Activated CD8-positive, alpha-beta T cell treated with anti-CD3 and anti-CD28 coated beads for 36 hours (primary cell): ENCODE results near the gene SYCN. TPM values are rescaled to one million over a fixed set of nuclear protein-coding genes. Genes with fewer than 3 reads are reported as not detected.

Experiments
- ATAC-seq: fragments of 200-7000 bp; cut with Tn5 transposase; one replicate; pipeline ENCODE4 v1.10.0; 2021; ENCODE audit warnings: mild to moderate bottlenecking, moderate library complexity
- CTCF ChIA-PET: fragments of 350-600 bp; sonication (Branson Sonifier 250); formaldehyde crosslinking; loops from one replicate; lab custom pipeline; 2021; ENCODE audit warnings: antibody characterized with exemption; lab: Charles Lee
- POLR2A ChIA-PET: fragments of 350-600 bp; sonication (Branson Sonifier 250); formaldehyde crosslinking; loops from one replicate; lab custom pipeline; 2021; ENCODE audit warnings: antibody characterized with exemption; lab: Charles Lee
- DNase-seq: peaks from one replicate; pipeline ENCODE4 v3.0.0-alpha.2; 2020
- H3K27ac Mint-ChIP-seq: one replicate; pipeline ENCODE4 v1.8.0; 2021; ENCODE audit warnings: mild to moderate bottlenecking, mixed read lengths
- H3K27me3 Mint-ChIP-seq: one replicate; pipeline ENCODE4 v1.8.0; 2021; ENCODE audit warnings: mixed read lengths
- H3K36me3 Mint-ChIP-seq: one replicate; pipeline ENCODE4 v1.8.0; 2021; ENCODE audit warnings: low read depth, mixed read lengths
- H3K4me1 Mint-ChIP-seq: one replicate; pipeline ENCODE4 v1.8.0; 2021; ENCODE audit warnings: low read depth, mixed read lengths
- H3K4me3 Mint-ChIP-seq: one replicate; pipeline ENCODE4 v1.8.0; 2021; ENCODE audit warnings: mild to moderate bottlenecking, moderate library complexity, mixed read lengths
- H3K9me3 Mint-ChIP-seq: one replicate; pipeline ENCODE4 v1.8.0; 2021; ENCODE audit warnings: mixed read lengths
- CTCF ChIP-seq: fragments of 200-600 bp; IDR thresholded peaks from one replicate; pipeline ENCODE4 v1.8.0; 2022; ENCODE audit warnings: antibody characterized with exemption, mild to moderate bottlenecking
- intact Hi-C: fragments of 100-400 bp; cut with micrococcal nuclease; formaldehyde crosslinking; loops from one replicate; pipeline ENCODE4 v1.10.0; 2022
- total RNA-seq, 2 experiments: library from RNA; stranded (reverse); gene quantifications; one replicate each; pipeline ENCODE4 v1.2.3, GENCODE V29; 2021

The SYCN gene
- total RNA-seq, result not detected

GRCh38 chr19:39203372-39204341, at the start of gene SYCN:
TSS of gene SYCN (minus strand) at chr19:39204263. CDS start at chr19:39204254, 9 bp downstream.
- H3K36me3 Mint-ChIP-seq, result no peaks in the 10 kb centered on the region
- ChIA-PET POLR2A (interaction anchor here (0.7 kb wide), 1 partner anchor 8 kb away, joined by 3 read pairs; no protein-coding TSS in a partner anchor), CTCF (interaction anchor here (0.6 to 1.3 kb wide), 4 partner anchors 8 to 152 kb away, joined by 3 to 4 read pairs (median 3); no protein-coding TSS in a partner anchor)
- no peaks in the 10 kb centered on the region for H3K4me1 Mint-ChIP-seq
- DNase-seq (no peak), ATAC-seq (no peak)
- H3K4me3 Mint-ChIP-seq, result no peak within 1 kb of the TSS
- no peak for TF ChIP-seq CTCF
- peaks cover 40% of the 10 kb centered on the region for H3K27me3 Mint-ChIP-seq
- no peaks in the 10 kb centered on the region for H3K9me3 Mint-ChIP-seq
- intact Hi-C loops, result no loop called here
- H3K27ac Mint-ChIP-seq, result no peak within 1 kb of the TSS

DNA sequence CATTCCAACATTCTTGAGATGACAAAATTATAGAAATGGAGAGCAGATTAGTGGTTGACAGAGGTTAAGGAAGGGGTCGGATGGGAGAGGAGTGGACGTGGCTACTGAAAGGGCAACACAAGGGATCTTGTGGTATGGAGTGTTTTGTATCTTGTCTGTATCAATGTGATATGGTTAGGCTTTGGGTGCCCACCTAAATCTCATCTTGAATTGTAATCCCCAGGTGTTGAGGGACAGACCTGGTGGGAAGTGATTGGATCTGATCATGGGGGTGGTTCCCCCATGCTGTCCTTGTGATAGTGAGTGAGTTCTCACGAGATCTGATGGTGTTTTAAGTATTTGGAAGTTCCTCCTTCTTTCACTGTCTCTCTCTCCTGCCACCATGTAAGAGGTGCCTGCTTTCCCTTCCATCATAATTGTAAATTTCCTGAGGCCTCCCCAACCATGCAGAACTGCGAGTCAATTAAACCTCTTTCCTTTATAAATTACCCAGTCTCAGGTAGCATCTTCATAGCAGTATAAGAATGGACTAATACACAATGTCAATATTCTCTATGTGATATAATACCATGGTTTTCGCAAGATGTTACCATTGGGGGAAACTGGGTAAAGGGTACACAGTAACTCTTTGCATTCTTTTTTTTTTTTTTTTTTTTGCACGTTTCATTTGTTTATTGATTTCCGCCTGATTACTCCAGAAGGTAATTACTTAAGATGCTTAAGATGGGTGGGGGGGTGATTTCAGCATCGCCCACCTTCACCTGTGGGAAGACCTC, 49.5 kb upstream of the SYCN start:
- no peak for ATAC-seq
- Mint-ChIP-seq H3K36me3 (no peaks in the 10 kb centered on the region), H3K4me3 (no peak overlapping the region), H3K27ac (no peak overlapping the region), H3K27me3 (peaks cover 1% of the 10 kb centered on the region), H3K4me1 (peaks cover 5% of the 10 kb centered on the region), H3K9me3 (no peaks in the 10 kb centered on the region)
- ChIA-PET CTCF (no interaction called here), POLR2A (no interaction called here)
- no peak for TF ChIP-seq CTCF
- DNase-seq, result no peak
- intact Hi-C loops, result no loop called here

DNA sequence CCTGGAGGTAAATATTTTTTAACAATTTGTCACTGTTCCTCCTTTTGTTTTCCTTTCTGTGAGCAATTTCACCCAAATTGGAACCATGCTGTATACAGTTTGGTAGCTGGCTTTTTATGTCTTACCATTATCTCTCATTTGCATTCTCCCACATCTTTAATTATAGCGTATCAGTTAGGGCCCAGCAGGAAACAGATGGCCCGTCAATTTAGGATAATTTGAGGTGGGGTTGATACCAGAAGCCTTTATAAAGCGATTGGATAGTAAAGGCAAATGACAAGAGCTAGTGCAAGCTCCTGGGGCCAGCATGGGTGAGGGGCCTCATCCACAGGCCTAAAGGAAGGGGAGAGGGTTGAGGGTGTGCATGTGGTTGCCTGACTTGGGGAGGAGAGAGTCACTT, 48.4 kb upstream of the SYCN start:
- TF ChIP-seq CTCF, result no peak
- Mint-ChIP-seq H3K27ac (no peak overlapping the region), H3K36me3 (no peaks in the 10 kb centered on the region), H3K4me3 (no peak overlapping the region), H3K27me3 (peaks cover 1% of the 10 kb centered on the region), H3K9me3 (no peaks in the 10 kb centered on the region), H3K4me1 (no peaks in the 10 kb centered on the region)
- intact Hi-C loops, result no loop called here
- POLR2A ChIA-PET, result no interaction called here
- DNase-seq (no peak), ATAC-seq (no peak)
- CTCF ChIA-PET, result interaction anchor here (1.1 kb wide), 1 partner anchor 10 kb away, joined by 3 read pairs; no protein-coding TSS in a partner anchor

DNA sequence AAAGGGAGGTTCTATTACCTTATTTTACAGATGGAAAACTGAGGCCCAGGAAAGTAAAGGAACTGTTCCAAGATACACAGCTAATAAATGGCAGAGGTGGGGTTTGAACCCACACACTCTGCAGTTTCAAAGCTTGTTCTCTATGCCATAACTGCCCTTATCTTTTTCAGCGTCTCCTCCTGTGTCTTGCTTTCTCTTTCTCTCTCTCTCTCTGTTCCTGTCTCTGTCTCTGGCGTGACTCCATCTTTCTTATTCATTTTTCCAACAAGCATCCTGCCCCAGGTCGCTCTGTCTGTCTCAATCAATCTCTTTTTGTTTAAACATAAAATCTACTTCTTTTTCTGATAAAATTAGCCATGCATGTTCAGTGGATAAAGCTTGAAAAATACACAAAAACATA, 47.8 kb upstream of the SYCN start:
- H3K27me3 Mint-ChIP-seq, result peaks cover 5% of the 10 kb centered on the region
- intact Hi-C loops, result no loop called here
- no peaks in the 10 kb centered on the region for H3K36me3 Mint-ChIP-seq
- H3K4me3 Mint-ChIP-seq, result no peak overlapping the region
- TF ChIP-seq CTCF, result no peak
- no peak for ATAC-seq
- no peak overlapping the region for H3K27ac Mint-ChIP-seq
- CTCF ChIA-PET, result interaction anchor here (1.1 kb wide), 1 partner anchor 10 kb away, joined by 3 read pairs; no protein-coding TSS in a partner anchor
- POLR2A ChIA-PET, result no interaction called here
- H3K4me1 Mint-ChIP-seq, result peaks cover 2% of the 10 kb centered on the region
- no peaks in the 10 kb centered on the region for H3K9me3 Mint-ChIP-seq
- DNase-seq, result no peak
